Astrocyte of the cerebellum (primary cell): Measurements from ENCODE around the gene RIPPLY3.

Experiments used
- DNase-seq: peaks from one replicate; pipeline ENCODE4 v3.0.0-alpha.2; 2011; ENCODE audit warnings: low read depth
- H3K4me3 ChIP-seq: 2 replicates; pipeline ENCODE4 v1.5.1; 2011; ENCODE audit warnings: mild to moderate bottlenecking, low read depth, low read length, moderate library complexity
- in situ Hi-C: cut with HindIII; loops from 2 replicates; pipeline ENCODE4 v1.10.0; 2017; ENCODE audit warnings: low sequenced_read_pairs
- TF ChIP-seq, protein P1 (sequence below): IDR thresholded peaks from 2 replicates; pipeline ENCODE4 v1.5.1; 2012; ENCODE audit warnings: low read length, low read depth, moderate library complexity, mild to moderate bottlenecking; ENCODE audit errors: missing control alignments

The RIPPLY3 gene

DNA sequence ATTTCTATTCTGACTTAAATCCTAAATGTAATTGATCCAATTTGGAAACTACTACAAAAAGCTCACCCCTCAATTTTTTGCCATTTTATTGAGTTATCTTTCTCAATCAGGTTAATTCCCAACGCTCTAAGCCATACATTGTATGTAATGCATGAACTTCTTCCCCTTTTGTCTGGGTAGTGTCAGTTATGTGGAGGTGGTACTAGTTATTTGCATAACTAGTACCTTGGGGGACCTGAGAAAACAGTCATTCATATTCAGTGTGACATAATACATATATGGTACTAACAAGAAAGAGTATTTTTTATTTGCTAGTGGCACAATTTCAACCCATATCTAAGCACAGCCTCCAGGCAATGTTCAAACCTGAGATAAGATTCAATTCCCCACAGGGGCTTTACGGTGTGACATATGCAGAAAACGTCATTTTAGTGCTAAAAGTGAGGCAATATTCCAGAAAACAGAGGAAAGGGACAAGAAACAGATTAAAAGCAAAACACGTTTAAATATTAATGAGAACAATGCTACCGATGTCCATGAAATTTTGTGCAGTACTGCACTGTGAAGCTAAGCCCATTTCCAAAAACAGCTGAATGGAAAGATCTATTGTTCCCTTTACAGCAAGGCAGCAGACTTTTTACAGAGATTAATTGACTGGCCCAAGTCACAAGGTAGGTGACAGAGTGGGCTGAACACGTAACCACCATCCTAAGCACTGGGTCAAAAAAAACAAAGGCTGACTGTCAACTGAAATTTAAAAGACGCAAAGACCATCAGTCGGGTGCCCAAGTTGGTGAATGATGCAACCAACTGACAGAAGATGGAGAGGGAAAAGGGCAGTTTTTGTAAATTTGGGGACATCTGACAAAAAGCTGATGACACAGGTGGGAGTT lies 41.4 kb upstream of the RIPPLY3 start:
- no peak for DNase-seq
- in situ Hi-C loops, result no loop called here
- TF ChIP-seq, protein P1, sequence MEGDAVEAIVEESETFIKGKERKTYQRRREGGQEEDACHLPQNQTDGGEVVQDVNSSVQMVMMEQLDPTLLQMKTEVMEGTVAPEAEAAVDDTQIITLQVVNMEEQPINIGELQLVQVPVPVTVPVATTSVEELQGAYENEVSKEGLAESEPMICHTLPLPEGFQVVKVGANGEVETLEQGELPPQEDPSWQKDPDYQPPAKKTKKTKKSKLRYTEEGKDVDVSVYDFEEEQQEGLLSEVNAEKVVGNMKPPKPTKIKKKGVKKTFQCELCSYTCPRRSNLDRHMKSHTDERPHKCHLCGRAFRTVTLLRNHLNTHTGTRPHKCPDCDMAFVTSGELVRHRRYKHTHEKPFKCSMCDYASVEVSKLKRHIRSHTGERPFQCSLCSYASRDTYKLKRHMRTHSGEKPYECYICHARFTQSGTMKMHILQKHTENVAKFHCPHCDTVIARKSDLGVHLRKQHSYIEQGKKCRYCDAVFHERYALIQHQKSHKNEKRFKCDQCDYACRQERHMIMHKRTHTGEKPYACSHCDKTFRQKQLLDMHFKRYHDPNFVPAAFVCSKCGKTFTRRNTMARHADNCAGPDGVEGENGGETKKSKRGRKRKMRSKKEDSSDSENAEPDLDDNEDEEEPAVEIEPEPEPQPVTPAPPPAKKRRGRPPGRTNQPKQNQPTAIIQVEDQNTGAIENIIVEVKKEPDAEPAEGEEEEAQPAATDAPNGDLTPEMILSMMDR, result no peak
- peak overlapping the region; percentile 60 for H3K4me3 ChIP-seq

GRCh38 chr21:36965720-36966065 lies 40.8 kb upstream of the RIPPLY3 start:
- in situ Hi-C loops, result no loop called here
- TF ChIP-seq, protein P1, result no peak
- H3K4me3 ChIP-seq, result peak overlapping the region; percentile 60
- DNase-seq, result no peak

GRCh38 chr21:36966066-36966820 lies 40.3 kb upstream of the RIPPLY3 start, which contains the start of gene HLCS:
TSS of gene HLCS (minus strand) at chr21:36966669. CDS start at chr21:36966638, 31 bp downstream.
- no peak for DNase-seq
- in situ Hi-C loops, result no loop called here
- peak within 1 kb of the TSS; percentile 60 for H3K4me3 ChIP-seq

GRCh38 chr21:36966821-36967768 lies 39.4 kb upstream of the RIPPLY3 start:
- in situ Hi-C loops, result no loop called here
- TF ChIP-seq, protein P1, result no peak
- no peak for DNase-seq
- peak overlapping the region; percentile 60 for H3K4me3 ChIP-seq

More at GRCh38 chr21:36966066-36966820, 40.3 kb upstream of the RIPPLY3 start, which contains the start of gene HLCS:
- TF ChIP-seq, protein P1, result no peak

DNA sequence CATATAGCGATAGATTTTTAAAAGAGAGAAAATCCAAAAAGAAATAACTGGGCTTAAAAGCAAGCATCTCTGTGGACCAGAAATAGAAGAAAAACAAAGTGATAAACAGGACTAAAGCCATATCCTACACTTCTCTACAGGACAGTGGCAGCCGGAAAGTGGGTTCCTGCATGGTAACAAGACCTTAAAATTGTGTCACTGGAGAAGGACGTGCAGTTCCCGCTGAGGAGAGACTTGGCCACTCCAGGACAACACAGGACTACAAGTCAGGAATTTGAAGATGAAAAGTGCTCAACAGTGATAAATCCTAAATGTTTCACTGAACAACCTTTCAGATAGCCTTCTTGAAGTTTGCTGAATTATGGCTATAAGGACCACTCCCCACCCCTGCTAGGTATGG lies 38.1 kb upstream of the RIPPLY3 start:
- in situ Hi-C loops, result no loop called here
- no peak overlapping the region for H3K4me3 ChIP-seq
- no peak for DNase-seq
- TF ChIP-seq, protein P1, result no peak

- DNase-seq, result no peak
- H3K4me3 ChIP-seq, result no peak overlapping the region
- TF ChIP-seq, protein P1, result no peak
- in situ Hi-C loops, result no loop called here
Measured at GRCh38 chr21:36968976-36969375, 37.5 kb upstream of the RIPPLY3 start.
